Parathyroid adenoma (tissue), 2 donors: ENCODE data around the gene WDR55.

ENCODE experiments used
- H2AFZ ChIP-seq: fragments of 300-600 bp; sonication (generic); one replicate; pipeline ENCODE4 v1.7.0; 2017; ENCODE audit warnings: antibody characterized with exemption, mild to moderate bottlenecking
- H3K27ac ChIP-seq: fragments of 300-600 bp; sonication (generic); one replicate; pipeline ENCODE4 v1.7.0; 2017
- H3K27me3 ChIP-seq: fragments of 300-600 bp; sonication (generic); one replicate; pipeline ENCODE4 v1.7.0; 2017; ENCODE audit warnings: low read length; ENCODE audit not compliant: control insufficient read depth, insufficient read depth
- H3K36me3 ChIP-seq: fragments of 300-600 bp; sonication (generic); one replicate; pipeline ENCODE4 v1.7.0; 2017; ENCODE audit warnings: low read length; ENCODE audit not compliant: control insufficient read depth, insufficient read depth
- H3K4me1 ChIP-seq: fragments of 300-600 bp; sonication (generic); one replicate; pipeline ENCODE4 v1.7.0; 2017; ENCODE audit warnings: control low read depth
- H3K4me2 ChIP-seq: fragments of 300-600 bp; sonication (generic); one replicate; pipeline ENCODE4 v1.7.0; 2017; ENCODE audit warnings: low read length
- H3K4me3 ChIP-seq: fragments of 300-600 bp; sonication (generic); one replicate; pipeline ENCODE4 v1.7.0; 2017; ENCODE audit warnings: low read depth, low read length
- H3K79me2 ChIP-seq: fragments of 300-600 bp; sonication (generic); one replicate; pipeline ENCODE4 v1.7.0; 2017; ENCODE audit warnings: control low read depth
- H3K9ac ChIP-seq: fragments of 300-600 bp; sonication (generic); one replicate; pipeline ENCODE4 v1.7.0; 2017; ENCODE audit warnings: mild to moderate bottlenecking
- H3K9me3 ChIP-seq: fragments of 300-600 bp; sonication (generic); one replicate; pipeline ENCODE4 v1.7.0; 2017; ENCODE audit warnings: low read length; ENCODE audit not compliant: control insufficient read depth
- CTCF ChIP-seq: fragments of 300-600 bp; sonication (generic); IDR thresholded peaks from one replicate; pipeline ENCODE4 v1.7.0; 2017; ENCODE audit warnings: antibody characterized with exemption, mild to moderate bottlenecking
- donor health status: primary hyperparathyroidism.

Gene WDR55

GRCh38 chr5:140630292-140631035 is 34.2 kb upstream of the WDR55 start:
- Histone ChIP-seq H3K9ac (no peak overlapping the region), H3K36me3 (no peaks in the 10 kb centered on the region), H3K4me1 (no peaks in the 10 kb centered on the region), H3K9me3 (no peaks in the 10 kb centered on the region), H3K4me2 (no peak overlapping the region), H3K79me2 (no peaks in the 10 kb centered on the region), H3K27me3 (no peaks in the 10 kb centered on the region), H3K4me3 (no peak overlapping the region), H2AFZ (no peak overlapping the region), H3K27ac (peak overlapping the region; percentile 29)
- TF ChIP-seq CTCF, result no peak

GRCh38 chr5:140631036-140631417 is 33.7 kb upstream of the WDR55 start:
- no peaks in the 10 kb centered on the region for H3K36me3 ChIP-seq
- peak overlapping the region; percentile 29 for H3K27ac ChIP-seq
- no peaks in the 10 kb centered on the region for H3K79me2 ChIP-seq
- no peaks in the 10 kb centered on the region for H3K27me3 ChIP-seq
- H3K4me1 ChIP-seq, result no peaks in the 10 kb centered on the region
- H2AFZ ChIP-seq, result no peak overlapping the region
- no peak overlapping the region for H3K4me2 ChIP-seq
- no peak overlapping the region for H3K9ac ChIP-seq
- no peak overlapping the region for H3K4me3 ChIP-seq
- no peaks in the 10 kb centered on the region for H3K9me3 ChIP-seq
- no peak for TF ChIP-seq CTCF

GRCh38 chr5:140631831-140632365 is 32.8 kb upstream of the WDR55 start:
- Histone ChIP-seq H3K4me2 (peak overlapping the region; percentile 88), H3K79me2 (no peaks in the 10 kb centered on the region), H3K9me3 (no peaks in the 10 kb centered on the region), H3K9ac (no peak overlapping the region), H3K27me3 (no peaks in the 10 kb centered on the region), H3K36me3 (no peaks in the 10 kb centered on the region), H3K27ac (peak overlapping the region; percentile 75), H2AFZ (peak overlapping the region; percentile 94), H3K4me3 (peak overlapping the region; percentile 63), H3K4me1 (no peaks in the 10 kb centered on the region)
- TF ChIP-seq CTCF, result no peak

GRCh38 chr5:140632366-140633020 is 32.2 kb upstream of the WDR55 start:
- Histone ChIP-seq H2AFZ (peak overlapping the region; percentile 94), H3K27ac (peak overlapping the region; percentile 75), H3K27me3 (no peaks in the 10 kb centered on the region), H3K79me2 (no peaks in the 10 kb centered on the region), H3K4me2 (peak overlapping the region; percentile 88), H3K9ac (no peak overlapping the region), H3K36me3 (no peaks in the 10 kb centered on the region), H3K4me3 (peak overlapping the region; percentile 63), H3K4me1 (no peaks in the 10 kb centered on the region), H3K9me3 (no peaks in the 10 kb centered on the region)
- TF ChIP-seq CTCF, result no peak
